ENCODE data around the gene PDE11A. TPM values are rescaled to one million over a fixed set of nuclear protein-coding genes. Genes with fewer than 3 reads are reported as not detected.

Gene PDE11A
- total RNA-seq, 1 experiment from 2014 or later = 0.13 TPM

GRCh38 chr2:177606636-177607035, 465.9 kb downstream of the PDE11A start:
- Histone ChIP-seq H3K9ac (ENCODE audit: extremely low read depth, insufficient read length, low read length) (no peak overlapping the region), H3K56ac (ENCODE audit: insufficient read length, low read depth, low read length) (no peak overlapping the region), H3K4me1 (ENCODE audit: insufficient read depth, low read length) (no peaks in the 10 kb centered on the region; the same call in 1 of the 2 replicates), H3K27me3 (ENCODE audit: insufficient read depth, low read length) (no peaks in the 10 kb centered on the region), H3K4me2 (ENCODE audit: insufficient read depth, insufficient read length, low read length) (no peak overlapping the region), H2BK5ac (ENCODE audit: insufficient read length, low read length) (no peak overlapping the region), H3K9me3 (ENCODE audit: control insufficient read depth, low read depth, low read length) (no peaks in the 10 kb centered on the region), H4K8ac (replicated peaks; ENCODE audit: insufficient read length, low read depth, low read length) (no peak overlapping the region), H2AFZ (ENCODE audit: low read length) (peak overlapping the region; percentile 15), H3K18ac (ENCODE audit: insufficient read length, low read depth, low read length) (no peak overlapping the region), H3K23me2 (ENCODE audit: insufficient read length, low read depth, low read length, poor library complexity, severe bottlenecking) (no peaks in the 10 kb centered on the region), H2AK5ac (ENCODE audit: insufficient read length, low read length) (no peak overlapping the region), H3K23ac (ENCODE audit: insufficient read length, low read depth, low read length) (no peak overlapping the region), H4K91ac (ENCODE audit: insufficient read length, low read depth, low read length) (no peak overlapping the region), H3K27ac (ENCODE audit: insufficient read length, low read depth, low read length) (no peak overlapping the region), H3K14ac (ENCODE audit: insufficient read depth, low read length) (no peak overlapping the region), H2BK15ac (ENCODE audit: low read depth, low read length) (no peak overlapping the region), H3K79me1 (ENCODE audit: insufficient read depth, low read depth, low read length, poor library complexity, severe bottlenecking) (no peaks in the 10 kb centered on the region), H3K4ac (ENCODE audit: low read depth, low read length) (no peak overlapping the region), H3K79me2 (ENCODE audit: insufficient read depth, low read length) (no peaks in the 10 kb centered on the region), H2BK120ac (ENCODE audit: low read depth, low read length, poor library complexity, severe bottlenecking) (no peak overlapping the region), H4K20me1 (ENCODE audit: control insufficient read depth, insufficient read depth, insufficient read length) (no peaks in the 10 kb centered on the region), H2BK20ac (ENCODE audit: low read depth, low read length, poor library complexity, severe bottlenecking) (no peak overlapping the region), H3T11ph (ENCODE audit: low read length) (no peak overlapping the region), H2BK12ac (ENCODE audit: insufficient read length, low read depth, low read length) (no peak overlapping the region), H4K5ac (ENCODE audit: insufficient read length, low read depth, low read length) (no peak overlapping the region)
- Mint-ChIP-seq H3K4me3 (no peak overlapping the region), H3K4me1 (peaks cover 16 to 19% of the 10 kb centered on the region in 2 experiments), H3K36me3 (ENCODE audit: insufficient read depth in 1 of 3, low read depth in 3 of 3) (no peaks in the 10 kb centered on the region), H3K9me3 (peaks cover 0 to 6% of the 10 kb centered on the region in 2 experiments; a peak in 1 of 5 replicates), H3K27ac (no peak overlapping the region), H3K27me3 (ENCODE audit: low read depth) (no peaks in the 10 kb centered on the region)
- TF ChIP-seq CTCF (conservative IDR thresholded peaks at IDR 0.05) = no peak
- DNase-seq = no peak
- WGBS (ENCODE audit: extremely low coverage, insufficient read length, low lambda C conversion rate) = no CpG with 5 or more reads among the region's 7 CpGs
